NCI-H2029 (cell line): ENCODE data around the gene MIOX.

ENCODE experiments used
- DNase-seq: peaks from one replicate; lab custom pipeline; 2025; lab: John Stamatoyannopoulos, UW

MIOX gene

DNA sequence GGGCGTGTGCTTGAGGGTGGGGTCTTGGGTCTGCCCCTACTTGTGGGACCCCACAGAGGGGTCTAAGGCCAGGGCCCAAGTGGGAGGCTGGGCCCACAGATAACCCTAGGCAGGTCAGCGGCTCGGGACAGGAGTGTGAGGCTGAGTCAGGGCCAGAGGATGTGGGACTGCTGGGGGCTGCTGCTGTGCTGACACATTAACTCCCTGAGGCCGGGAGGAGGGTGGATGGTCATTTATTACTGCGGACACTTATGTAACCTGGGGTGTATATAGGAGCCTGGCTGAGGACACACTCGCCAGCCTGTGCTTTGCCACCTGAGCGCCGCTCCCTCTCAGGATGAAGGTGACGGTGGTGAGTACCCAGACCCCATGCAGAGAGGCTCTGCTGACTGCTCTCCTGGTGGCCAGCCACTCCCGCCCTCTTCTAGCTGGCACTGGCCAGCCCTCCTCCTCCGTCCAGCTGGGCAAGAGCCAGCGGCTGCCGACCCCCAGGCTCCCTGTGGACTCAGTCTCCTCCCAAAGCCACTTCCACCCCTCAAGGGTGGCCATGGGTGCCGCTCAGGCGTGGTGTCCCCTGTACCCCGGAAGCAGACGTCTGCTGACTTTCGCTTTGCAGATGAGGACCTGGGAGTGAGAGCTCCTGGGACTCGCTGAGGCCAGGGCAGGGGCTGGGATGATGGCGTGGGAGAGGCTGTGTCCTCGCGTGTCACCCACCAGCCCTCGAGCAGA lies at the start of gene MIOX:
TSS of gene MIOX (plus strand) at position 299 of the 729 bp plus-strand sequence. CDS start at position 338, 39 bp downstream.
- DNase-seq = no peak

DNA sequence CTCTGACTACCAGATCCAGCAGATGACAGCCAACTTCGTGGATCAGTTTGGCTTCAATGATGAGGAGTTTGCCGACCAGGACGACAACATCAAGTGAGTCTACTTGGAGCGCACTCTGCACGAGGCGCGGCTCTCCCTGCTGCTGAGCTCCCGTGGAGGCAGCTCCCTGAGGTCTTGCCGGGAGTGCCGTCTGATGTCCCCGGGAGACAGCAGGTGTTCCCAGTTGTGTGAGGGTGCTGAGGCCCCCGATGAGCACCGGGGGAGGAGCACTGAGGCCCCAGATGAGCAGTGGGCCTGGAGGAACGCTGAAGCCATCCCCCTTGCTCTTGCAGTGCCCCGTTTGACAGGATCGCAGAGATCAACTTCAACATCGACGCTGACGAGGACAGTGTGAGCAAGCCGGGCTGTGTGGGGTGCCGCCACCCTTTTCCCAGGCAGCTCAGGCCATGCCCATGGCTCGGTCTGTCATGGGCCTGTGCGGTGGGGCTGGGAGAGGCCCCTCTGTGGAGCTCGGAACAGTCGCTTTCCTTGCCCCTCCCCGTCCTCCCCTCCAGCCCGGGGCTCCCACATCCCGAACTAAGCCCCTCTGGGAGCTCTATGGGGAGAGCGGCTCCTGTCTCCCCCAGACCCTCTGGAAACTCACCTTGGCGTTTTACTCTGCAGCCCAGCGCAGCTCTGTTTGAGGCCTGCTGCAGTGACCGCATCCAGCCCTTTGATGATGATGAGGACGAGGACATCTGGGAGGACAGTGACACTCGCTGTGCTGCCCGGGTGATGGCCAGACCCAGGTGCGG lies 49.0 kb upstream of the MIOX start:
- DNase-seq = no peak

DNA sequence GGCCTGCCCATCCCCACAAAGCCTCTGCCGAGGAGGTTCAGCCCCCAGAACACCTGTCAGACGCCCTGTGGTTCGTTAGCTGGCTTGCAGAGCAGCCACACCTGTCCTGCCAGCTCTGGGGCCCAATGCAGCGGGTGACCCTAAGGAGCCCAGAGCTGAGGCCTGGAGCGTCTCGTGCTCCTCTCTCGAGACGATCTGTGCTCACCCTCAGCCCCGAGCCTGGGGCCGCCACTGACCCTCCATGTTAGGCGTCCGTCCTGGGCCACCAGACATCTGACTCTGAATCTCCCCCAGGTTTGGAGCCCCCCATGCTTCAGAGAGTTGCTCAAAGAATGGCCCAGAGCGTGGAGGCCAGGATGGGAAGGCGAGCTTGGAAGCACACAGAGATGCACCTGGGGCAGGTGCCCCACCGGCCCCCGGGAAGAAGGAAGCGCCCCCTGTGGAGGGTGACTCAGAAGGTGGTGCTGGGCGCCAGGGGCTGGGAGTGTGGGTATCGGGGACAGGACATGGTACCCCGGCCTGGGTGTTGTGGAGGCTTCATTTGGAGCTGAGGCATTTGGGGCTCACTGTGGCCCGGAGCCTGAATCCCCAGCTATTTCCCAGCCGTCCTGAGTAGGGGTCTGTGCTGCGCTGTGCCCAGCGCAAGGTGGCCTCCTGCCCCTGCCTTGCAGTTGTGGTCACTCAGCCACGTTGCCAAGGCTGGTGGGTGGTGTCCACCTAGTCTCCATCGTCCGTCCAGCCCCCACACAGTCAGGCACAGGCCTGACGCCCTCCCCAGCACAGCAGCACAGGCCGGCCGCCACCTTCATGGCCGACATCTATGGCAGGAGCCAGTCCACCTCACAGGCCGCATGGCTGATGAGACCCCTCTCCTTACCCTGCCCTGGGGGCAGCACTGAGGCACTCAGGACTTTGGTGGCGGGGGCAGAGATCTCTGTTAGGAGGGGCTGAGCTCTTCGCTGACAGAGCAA lies 48.1 kb upstream of the MIOX start:
- no peak for DNase-seq

DNA sequence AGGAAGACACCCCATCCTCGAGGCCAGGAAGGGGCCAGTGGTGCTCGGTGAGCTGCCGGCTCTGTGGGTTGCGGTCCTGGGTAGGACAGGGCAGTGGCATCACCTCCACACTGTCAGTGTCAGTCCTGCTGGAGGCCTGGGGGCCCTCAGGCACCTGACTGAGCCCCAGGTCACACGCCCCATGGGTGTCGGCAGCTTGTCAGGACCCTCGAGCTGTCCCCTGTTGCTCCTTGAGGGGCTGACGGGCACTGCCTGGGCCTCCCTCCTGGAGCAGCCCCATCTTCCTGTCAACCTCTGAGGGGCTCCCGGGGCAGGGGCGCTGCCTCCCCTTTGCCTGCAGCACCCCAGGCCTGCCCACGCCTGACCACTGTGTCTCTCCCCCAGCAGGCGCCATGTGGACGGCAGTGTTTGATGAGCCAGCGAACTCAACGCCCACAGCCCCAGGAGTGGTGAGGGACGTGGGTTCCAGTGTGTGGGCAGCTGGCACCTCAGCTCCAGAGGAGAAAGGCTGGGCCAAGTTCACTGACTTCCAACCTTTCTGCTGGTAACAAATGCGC lies 47.3 kb upstream of the MIOX start:
- no peak for DNase-seq

DNA sequence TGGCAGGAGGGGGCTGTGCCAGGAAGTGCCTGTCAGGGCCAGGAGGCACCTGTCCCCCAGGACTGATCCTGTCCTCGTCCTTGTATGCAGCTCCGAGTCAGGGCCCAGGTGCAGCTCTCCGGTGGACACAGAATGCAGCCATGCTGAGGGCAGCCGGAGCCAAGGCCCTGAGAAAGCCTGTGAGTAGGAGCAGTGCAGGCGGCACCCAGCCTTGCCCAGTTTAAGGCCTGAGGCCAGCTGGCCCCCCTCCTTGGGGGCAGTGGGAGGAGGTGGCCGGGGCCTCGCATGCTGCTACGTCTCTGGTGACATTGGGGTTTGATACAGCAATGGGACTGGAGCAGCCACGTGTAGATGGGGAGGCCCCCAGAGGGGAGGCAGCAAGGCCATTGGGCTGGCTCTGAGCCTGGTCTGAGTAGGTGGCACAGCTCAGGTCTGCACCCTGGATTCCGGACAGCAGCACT lies 46.8 kb upstream of the MIOX start:
- DNase-seq = no peak

DNA sequence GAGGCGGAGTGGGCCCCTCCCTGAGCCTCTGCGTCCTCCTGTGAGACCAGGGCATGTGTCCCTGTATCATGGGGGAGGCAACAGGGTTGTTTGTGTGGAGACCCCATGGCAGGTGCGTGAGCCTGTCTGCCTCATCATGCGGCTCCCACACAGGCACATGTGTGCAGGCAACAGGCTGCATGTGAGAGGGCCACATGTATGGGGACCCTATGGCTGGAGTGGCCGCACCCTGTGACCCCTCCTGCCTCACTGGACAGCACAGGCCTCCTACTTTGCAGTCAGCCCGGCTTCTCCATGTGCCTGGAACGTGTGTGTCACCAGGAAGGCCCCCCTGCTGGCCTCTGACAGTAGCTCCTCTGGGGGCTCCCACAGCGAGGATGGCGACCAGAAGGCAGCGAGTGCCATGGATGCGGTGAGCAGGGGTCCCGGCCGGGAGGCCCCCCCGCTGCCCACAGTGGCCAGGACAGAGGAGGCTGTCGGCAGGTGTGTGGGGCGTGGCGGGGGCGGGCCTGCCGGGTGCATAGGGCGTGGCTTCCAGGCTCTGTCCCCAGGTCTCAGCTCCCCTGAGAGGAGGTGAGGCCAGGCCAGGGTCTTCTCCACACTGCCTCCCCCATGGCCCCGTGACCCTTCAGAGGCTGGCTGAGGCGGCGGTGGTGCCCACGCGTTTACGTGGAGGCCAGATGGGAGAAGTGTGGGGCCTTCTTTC lies 46.0 kb upstream of the MIOX start:
- DNase-seq = no peak

DNA sequence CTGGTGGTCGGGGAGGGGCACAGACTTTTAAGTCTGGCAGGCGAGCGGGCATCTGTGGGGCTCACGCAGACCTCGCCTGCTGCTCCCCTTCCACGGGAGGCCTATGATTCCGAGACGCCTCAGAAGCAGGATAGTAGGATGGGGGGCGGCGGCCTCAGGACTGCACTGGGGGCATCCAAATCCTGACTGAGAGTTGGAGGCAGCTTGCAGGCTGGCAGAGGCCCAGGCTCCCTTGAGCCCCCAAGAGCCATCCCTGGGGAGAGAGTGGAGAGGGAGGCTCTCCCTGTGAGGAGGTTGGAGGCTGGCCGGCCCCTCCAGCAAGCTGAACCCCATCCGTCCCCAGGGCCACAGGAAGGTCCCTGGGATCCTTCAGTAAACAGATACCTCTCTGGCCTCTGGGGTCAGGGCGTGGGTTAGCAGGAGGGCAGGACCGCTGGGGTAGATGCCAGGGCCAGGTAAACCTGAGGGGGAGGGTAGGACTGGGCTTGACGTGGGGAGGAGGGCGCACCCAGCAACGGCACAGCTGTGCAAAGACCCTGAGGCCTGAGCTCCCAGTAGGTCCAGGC lies 45.1 kb upstream of the MIOX start:
- DNase-seq = no peak

DNA sequence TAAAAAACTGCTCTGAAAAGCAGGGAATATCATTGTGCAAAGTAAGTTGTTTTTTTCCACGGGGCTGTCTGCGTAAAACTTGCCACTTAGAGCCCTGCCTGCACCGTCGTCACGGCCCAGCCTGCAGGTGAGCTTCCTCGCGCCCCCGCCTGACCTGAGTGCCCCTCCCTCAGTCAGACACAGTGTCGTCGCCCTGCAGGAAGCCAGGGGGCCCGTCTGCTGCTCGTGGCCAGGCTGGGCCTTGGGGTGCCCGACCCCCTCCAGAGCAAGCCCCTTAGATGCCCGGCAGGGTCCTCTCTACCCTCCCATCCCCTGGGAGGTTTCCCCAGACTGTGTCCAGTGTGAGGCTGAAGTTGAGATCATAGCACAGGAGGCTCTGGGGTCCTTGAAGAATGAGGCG lies 43.5 kb upstream of the MIOX start:
- no peak for DNase-seq

DNA sequence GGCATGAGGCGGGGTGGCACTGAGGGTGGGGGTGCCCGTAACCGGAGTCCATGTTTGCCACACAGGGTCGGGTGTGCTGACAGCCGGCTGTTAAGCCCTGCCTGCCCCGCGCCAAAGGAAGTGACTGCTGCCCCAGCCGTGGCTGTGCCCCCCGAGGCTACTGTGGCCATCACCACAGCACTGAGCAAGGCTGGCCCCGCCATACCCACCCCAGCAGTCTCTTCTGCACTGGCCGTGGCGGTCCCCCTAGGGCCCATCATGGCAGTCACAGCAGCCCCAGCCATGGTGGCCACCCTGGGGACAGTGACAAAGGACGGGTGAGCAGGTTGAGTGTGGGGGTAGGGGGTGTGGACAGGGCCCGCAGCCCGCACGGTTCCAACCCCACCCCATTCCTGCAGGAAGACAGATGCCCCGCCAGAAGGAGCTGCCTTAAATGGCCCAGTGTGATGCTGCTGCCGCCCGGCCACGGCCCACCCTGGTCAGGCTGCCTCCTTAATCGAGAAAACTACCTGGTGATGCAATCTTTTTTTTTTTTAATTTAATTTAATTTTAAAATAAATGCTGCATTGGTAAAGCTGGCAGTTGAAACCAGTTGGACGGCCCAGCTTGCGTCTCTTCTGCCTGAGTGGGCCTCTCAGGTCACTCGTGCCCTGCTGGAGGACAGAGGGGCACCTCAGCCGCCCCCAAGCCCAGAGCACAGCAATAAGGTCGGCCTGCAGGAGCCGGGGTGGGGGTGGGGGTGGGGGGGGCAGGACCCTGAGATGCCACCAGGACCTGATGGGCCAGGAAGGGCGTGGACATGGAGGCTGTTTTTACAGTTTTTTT lies 42.6 kb upstream of the MIOX start:
- DNase-seq = no peak

DNA sequence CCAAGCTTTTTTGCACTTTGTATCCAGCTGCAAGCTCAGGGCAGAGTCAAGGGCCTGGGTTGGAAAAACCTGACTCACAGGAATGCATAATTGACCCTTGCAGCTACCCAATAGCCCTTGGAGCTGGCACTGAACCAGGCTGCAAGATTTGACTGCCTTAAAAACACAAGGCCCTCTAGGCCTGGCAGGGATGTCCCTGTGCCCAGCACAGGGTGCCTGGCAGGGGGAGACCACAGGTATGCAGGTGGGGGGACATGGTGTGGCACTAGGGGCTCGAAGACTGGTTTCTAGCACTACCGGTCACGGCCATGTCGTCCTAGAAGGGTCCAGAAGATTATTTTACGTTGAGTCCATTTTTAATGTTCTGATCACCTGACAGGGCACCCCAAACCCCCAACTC lies 42.0 kb upstream of the MIOX start:
- no peak for DNase-seq

DNA sequence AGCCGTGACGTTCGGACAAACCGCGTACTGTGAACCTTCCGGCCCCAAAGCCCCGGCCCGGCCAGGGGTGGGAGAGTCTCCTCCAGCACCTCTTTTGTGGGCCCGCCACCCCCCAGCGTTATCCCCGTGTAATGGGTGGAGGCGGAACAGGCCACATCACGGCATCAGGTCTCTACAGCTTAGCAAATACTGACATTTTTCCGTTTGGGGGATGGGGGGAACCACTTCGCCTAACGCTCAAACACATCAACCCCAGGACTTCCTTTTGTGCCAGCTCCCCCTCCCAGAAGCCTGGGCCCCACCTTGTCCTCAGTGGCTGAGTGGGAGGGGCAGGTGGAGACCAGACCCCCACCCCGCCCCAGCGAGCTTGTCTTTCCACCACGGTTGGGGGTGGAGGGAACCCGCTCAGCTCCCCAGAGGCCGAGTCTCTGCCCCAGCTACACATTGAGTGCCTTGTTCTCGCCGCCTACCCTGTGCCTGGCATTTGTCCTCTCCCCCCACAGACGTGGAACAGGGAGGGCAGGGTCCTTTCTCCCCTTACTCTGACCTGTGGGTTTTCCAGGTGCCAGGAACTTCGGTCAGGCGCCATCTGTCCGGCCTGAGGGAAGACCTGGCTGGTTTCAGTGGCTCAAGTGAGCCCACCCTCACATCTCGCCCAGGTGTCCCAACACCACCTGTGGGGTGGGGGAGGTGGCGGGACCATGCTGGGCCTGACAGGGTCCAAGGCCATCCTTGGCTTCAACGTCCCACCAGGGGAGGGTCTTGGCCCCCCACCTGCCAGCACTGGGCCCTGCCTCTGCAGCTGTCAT lies 41.4 kb upstream of the MIOX start:
- no peak for DNase-seq

DNA sequence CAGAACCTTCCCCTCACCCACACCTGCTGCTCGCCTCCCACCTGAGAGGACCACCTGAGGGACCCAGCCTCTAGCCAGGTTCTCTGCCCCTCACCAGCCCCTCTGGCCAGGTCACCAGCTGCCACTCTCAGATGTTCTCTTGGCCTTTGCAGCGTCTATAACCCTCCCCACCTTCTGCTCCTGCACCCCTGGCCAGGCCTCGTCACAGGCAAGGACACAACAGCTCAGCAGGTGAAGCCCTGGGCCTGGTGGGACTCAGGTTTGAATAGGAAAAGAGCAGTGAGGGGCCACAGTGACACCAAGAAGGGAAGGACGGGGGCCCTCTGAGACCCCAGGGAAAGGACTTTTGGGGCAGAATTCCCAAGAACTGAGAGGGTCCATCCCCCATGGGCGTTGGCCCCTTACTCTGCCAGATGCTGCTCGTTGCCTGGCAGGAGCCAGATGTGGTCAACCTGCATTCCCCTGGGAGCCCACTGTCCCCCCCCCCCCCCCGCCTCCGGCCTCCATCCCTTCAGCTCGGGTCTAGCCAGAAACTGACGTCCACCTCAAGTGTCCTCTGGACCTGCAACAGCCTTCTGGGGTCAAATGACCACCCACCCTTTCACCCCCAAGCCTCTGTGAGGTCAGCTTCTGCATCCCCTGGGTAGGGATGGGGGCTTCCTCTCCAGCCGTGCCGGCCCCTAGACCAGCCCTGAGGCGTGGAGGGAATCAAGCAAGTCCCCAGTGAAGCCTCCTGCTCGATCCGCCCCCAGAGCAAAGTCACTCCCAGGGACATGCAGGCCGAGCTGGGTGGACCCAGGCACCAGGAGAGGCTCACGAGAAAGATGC lies 40.6 kb upstream of the MIOX start:
- no peak for DNase-seq

DNA sequence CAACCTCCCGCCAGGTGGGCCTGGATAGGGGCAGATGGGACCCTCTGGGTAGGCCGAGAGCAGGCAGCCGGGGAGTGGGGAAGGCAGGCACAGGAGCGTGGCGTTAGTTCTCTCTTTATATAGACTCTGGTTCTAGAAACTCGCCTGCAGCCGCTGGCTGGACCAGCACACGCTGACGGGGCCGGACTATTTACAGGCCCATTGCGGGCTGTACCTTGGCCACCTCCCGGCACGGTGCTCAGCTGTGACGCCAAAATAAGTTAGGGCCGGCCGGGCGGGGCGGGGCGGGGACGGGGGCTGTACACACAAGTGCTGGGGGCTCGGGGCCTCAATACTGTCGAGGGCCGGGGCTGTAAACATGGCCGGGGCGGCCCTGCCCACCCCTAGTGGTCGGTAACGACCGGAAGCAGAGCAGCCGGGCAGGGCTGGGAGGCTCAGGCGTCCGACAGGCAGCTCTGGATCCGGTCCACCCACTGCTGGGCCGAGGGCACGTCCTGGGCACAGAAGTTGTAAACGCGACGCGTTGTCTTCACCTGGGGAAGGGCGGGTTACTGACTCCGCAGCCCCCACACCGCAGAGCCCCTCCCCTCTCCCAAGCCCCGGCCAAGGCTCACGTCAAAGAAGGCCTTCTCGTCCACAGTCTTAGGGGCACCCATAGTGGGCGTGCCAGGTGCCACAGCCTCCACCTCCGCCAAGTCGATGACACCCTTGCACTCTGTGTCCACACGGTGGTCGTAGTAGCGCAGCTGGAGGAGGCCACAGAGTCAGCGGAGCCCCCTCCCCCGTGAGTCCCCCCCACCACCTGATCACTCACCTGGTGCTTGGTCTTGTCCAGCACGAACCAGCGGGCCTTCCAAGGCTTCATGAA lies 39.7 kb upstream of the MIOX start:
- DNase-seq = no peak

DNA sequence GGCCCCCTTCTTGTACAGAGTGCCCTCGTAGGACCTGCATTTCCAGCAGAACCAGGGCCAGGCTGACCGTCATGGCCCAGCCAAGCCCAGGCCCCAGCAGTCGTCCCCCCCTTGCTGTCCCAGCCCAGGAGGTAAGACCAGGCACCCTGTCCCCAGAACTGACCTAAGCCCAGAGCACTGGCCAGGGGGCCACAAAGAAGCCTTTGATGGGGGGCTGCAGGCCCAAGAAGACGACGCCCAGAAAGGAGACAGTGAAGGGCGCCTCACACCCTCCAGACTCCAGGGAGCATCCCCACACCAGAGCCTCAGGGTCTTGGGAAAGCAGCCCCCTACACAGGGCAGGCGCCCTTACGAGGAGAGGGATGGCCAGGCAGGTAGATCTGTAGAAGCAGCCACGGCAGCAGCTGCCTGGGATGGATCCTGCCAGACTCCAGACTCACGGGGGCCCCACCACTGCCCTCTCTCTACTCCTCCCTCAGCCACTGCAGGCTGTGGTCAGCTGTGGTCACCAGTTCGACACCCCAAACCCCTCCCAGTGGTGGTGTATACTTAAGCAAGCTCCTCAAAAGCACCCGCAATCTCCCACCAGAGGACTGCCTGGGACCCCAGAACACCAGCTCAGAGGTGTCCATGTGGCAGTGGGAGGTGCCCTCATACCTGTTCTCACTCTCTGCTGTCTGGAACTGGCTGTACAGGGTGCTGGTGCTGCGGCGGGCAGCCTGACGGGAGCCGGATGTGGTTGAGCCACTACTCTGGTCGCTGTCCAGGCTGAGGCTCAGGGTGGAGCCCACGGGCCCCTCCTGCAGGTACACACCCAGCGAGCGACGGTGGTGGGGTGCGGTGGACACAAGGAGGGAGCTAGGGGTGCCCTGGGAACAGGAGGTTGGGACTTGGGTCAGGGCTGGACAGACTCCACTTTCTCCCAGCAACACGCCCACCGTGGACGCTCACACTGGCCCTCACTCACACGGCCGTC lies 38.8 kb upstream of the MIOX start:
- DNase-seq = no peak

DNA sequence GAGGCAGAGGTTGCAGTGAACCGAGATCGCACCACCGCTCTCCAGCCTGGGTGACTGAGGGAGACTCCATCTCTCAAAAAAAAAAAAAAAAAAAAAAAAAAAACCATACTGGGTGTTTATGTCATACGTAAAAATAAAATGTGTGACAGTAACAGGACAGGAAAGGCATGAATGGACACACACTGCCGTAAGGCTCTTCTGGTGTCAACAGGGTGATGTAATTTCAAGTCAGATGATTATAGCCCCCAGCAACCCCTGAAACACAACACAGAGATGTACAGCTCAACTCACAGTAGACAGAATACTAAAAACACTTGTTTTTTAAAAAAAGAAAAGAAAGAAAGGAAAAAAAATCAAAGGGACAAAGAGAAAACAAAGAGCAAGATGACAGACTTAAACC lies 34.0 kb upstream of the MIOX start:
- no peak for DNase-seq

DNA sequence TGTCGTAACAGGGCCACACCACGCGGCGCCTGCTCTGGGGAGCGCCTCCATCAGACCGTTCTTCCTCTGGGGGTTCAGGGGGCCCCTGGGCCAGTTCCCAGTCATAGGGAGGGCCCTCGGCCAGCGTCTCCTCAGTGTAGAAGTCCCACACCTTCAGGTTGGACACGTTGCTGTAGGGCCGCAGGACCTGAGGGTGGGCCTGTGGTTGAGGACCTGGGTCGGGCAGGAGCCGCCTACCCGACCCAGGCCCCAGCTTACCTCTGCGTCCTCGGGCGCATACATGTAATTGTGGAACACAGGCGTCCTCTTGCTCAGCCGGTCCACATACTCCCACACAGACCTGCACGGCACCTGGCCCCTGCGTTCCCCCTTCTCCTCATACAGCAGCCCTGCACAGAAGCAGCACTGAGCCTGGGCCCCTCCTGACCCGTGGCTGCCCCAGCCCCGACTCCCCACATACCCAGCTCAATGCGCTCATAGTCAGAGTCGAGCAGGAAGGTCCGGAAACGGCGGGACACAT lies 32.0 kb upstream of the MIOX start:
- DNase-seq = no peak
